HCT116 (cell line): ENCODE measurements around the gene GRK5. TPM values are rescaled to one million over a fixed set of nuclear protein-coding genes. Genes with fewer than 3 reads are reported as not detected.

Source experiments
- ATAC-seq: fragments of 200-7000 bp; cut with Tn5 transposase; 2 replicates; pipeline ENCODE4 v1.9.1; 2020; ENCODE audit warnings: mild to moderate bottlenecking, moderate library complexity
- BruUV-seq: library from RNA; stranded (reverse); fragments of 400-500 nt; replicated peaks from 2 replicates; lab custom pipeline; 2021; lab: Mats Ljungman, UMichigan
- CTCF ChIA-PET: fragments of 300-600 bp; sonication (Branson Sonifier 250); formaldehyde crosslinking; loops from one replicate; lab custom pipeline; 2021; ENCODE audit warnings: antibody characterized with exemption; lab: Charles Lee
- POLR2A ChIA-PET: fragments of 300-600, 350-600 bp; sonication (Branson Sonifier 250); formaldehyde crosslinking; loops from one replicate; lab custom pipeline; 2021; ENCODE audit warnings: antibody characterized with exemption; lab: Charles Lee
- RAD21 ChIA-PET, 2 experiments: fragments of 300-600 bp; sonication (Branson Sonifier 250); formaldehyde crosslinking; loops; one replicate each; lab custom pipeline; 2023; ENCODE audit warnings: low total read pairs in 2 of 2; ENCODE audit not compliant: uncharacterized antibody in 2 of 2, unreplicated experiment in 2 of 2, low non-redundant PET in 1 of 2; lab: Charles Lee
- DNase-seq: peaks from one replicate; pipeline ENCODE4 v3.0.0-alpha.2; 2010; ENCODE audit warnings: low read depth, low spot score
- H2AFZ ChIP-seq: fragments of 200-600 bp; shearing (Covaris generic), sonication (generic); 2 replicates; pipeline ENCODE4 v1.6.1; 2017; ENCODE audit warnings: low read depth, mixed run types, mixed read lengths, antibody characterized with exemption, low read length; ENCODE audit not compliant: poor library complexity, severe bottlenecking
- H3K27ac ChIP-seq: 2 replicates; pipeline ENCODE4 v1.5.1; 2012; ENCODE audit warnings: low read depth, low read length
- H3K27me3 ChIP-seq: fragments of 200-600 bp; sonication (generic); 2 replicates; pipeline ENCODE4 v1.6.1; 2016; ENCODE audit warnings: mixed run types, low read length, mixed read lengths; ENCODE audit not compliant: insufficient read depth
- H3K36me3 ChIP-seq, 2 experiments: fragments of 200-500 bp in 1 of 2; fragments of 200-600 bp in 1 of 2; sonication (Bioruptor generic) in 1 of 2; sonication (generic) in 1 of 2; 2 replicates each; pipeline versions ENCODE4 v1.5.1 to v1.6.1; 2014 to 2016; ENCODE audit warnings: low read length in 2 of 2, inconsistent platforms in 1 of 2, mixed read lengths in 1 of 2, mixed run types in 1 of 2; ENCODE audit not compliant: insufficient read depth in 2 of 2, control insufficient read depth in 1 of 2
- H3K4me1 ChIP-seq, 2 experiments: fragments of 200-600 bp in 1 of 2; sonication (generic) in 1 of 2; 2 replicates each; pipeline versions ENCODE4 v1.5.1 to v1.6.1; 2012 to 2017; ENCODE audit warnings: low read length in 2 of 2, inconsistent platforms in 1 of 2, mild to moderate bottlenecking in 1 of 2, mixed read lengths in 1 of 2, mixed run types in 1 of 2, moderate library complexity in 1 of 2; ENCODE audit not compliant: insufficient read depth in 2 of 2, control insufficient read depth in 1 of 2
- H3K4me2 ChIP-seq: fragments of 200-600 bp; sonication (generic); 2 replicates; pipeline ENCODE4 v1.6.1; 2017; ENCODE audit warnings: mixed run types, low read length, mixed read lengths
- H3K4me3 ChIP-seq, 2 experiments: fragments of 200-600 bp in 1 of 2; sonication (generic) in 1 of 2; replicated peaks in 1 of 2; 2 replicates each; pipeline ENCODE4 v1.5.1; 2011 to 2016; ENCODE audit warnings: low read length in 2 of 2, control low read depth in 1 of 2, low read depth in 1 of 2, mild to moderate bottlenecking in 1 of 2, mixed read lengths in 1 of 2, mixed run types in 1 of 2
- H3K79me2 ChIP-seq: fragments of 200-600 bp; sonication (generic); 2 replicates; pipeline ENCODE4 v1.6.1; 2017; ENCODE audit warnings: mild to moderate bottlenecking, mixed run types, low read length, moderate library complexity, mixed read lengths; ENCODE audit not compliant: insufficient read depth
- H3K9ac ChIP-seq: fragments of 200-600 bp; sonication (generic); 2 replicates; pipeline ENCODE4 v1.6.1; 2016; ENCODE audit warnings: low read length, mixed read lengths
- H3K9me2 ChIP-seq: fragments of 200-600 bp; sonication (generic), shearing (Covaris generic); 2 replicates; pipeline ENCODE4 v1.6.1; 2017; ENCODE audit warnings: mixed run types, mild to moderate bottlenecking, moderate library complexity; ENCODE audit not compliant: insufficient read depth
- H3K9me3 ChIP-seq, 2 experiments: fragments of 200-500 bp in 1 of 2; fragments of 200-600 bp in 1 of 2; sonication (Bioruptor generic) in 1 of 2; sonication (generic) in 1 of 2; 2 replicates each; pipeline ENCODE4 v1.6.1; 2014 to 2017; ENCODE audit warnings: low read length in 2 of 2, mixed read lengths in 2 of 2, inconsistent platforms in 1 of 2, low read depth in 1 of 2, mild to moderate bottlenecking in 1 of 2, mixed run types in 1 of 2, moderate library complexity in 1 of 2; ENCODE audit not compliant: control insufficient read depth in 1 of 2, insufficient read depth in 1 of 2
- H4K20me1 ChIP-seq: fragments of 200-600 bp; sonication (generic), shearing (Covaris generic); 2 replicates; pipeline ENCODE4 v1.6.1; 2017; ENCODE audit warnings: mixed run types, mild to moderate bottlenecking, moderate library complexity; ENCODE audit not compliant: insufficient read depth
- CBX3 ChIP-seq: IDR thresholded peaks from 2 replicates; pipeline ENCODE4 v1.6.1; 2012; ENCODE audit warnings: low read depth
- EGR1 ChIP-seq: IDR thresholded peaks from 2 replicates; pipeline ENCODE4 v1.6.1; 2012; ENCODE audit warnings: low read depth
- EZH2 ChIP-seq: fragments of 200-600 bp; sonication (generic); IDR thresholded peaks from 2 replicates; pipeline ENCODE4 v1.6.1; 2017; ENCODE audit warnings: antibody characterized with exemption, mixed run types
- EZH2phosphoT487 ChIP-seq: fragments of 200-600 bp; IDR thresholded peaks from 2 replicates; pipeline ENCODE4 v1.6.1; 2018; ENCODE audit warnings: antibody characterized with exemption, borderline replicate concordance
- POLR2A ChIP-seq: IDR thresholded peaks from 2 replicates; pipeline ENCODE4 v1.7.0; 2011; ENCODE audit warnings: borderline replicate concordance; ENCODE audit not compliant: insufficient read depth, insufficient read length; ENCODE audit errors: extremely low read depth
- RAD21 ChIP-seq: IDR thresholded peaks from 2 replicates; pipeline ENCODE4 v1.6.1; 2012; ENCODE audit warnings: low read depth, mild to moderate bottlenecking
- SIN3A ChIP-seq: IDR thresholded peaks from 2 replicates; pipeline ENCODE4 v1.6.1; 2012; ENCODE audit warnings: low read depth
- SP1 ChIP-seq: IDR thresholded peaks from 2 replicates; pipeline ENCODE4 v1.6.1; 2012; ENCODE audit warnings: low read depth
- SRF ChIP-seq: IDR thresholded peaks from 2 replicates; pipeline ENCODE4 v1.6.1; 2012; ENCODE audit warnings: low read depth
- TCF7L2 ChIP-seq: IDR thresholded peaks from 2 replicates; pipeline ENCODE4 v1.7.0; 2011; ENCODE audit warnings: borderline replicate concordance, inconsistent platforms; ENCODE audit not compliant: insufficient read depth, insufficient read length; ENCODE audit errors: extremely low read depth
- YY1 ChIP-seq: IDR thresholded peaks from 2 replicates; pipeline ENCODE4 v1.6.1; 2011; ENCODE audit warnings: low read length, low read depth, moderate library complexity, mild to moderate bottlenecking; ENCODE audit not compliant: insufficient replicate concordance; ENCODE audit errors: extremely low read depth
- ZFX ChIP-seq: fragments of 450-650 bp; IDR thresholded peaks from 2 replicates; pipeline ENCODE4 v1.6.1; 2017
- intact Hi-C: fragments of 100-400 bp; cut with micrococcal nuclease; formaldehyde crosslinking; loops from 2 replicates; pipeline ENCODE4 v1.10.0; 2022
- total RNA-seq: library from RNA; stranded (reverse); gene quantifications from one replicate; pipeline ENCODE4 v1.2.1, GENCODE V29; 2021; ENCODE audit not compliant: unreplicated experiment
- TF ChIP-seq, protein P1 (sequence below): IDR thresholded peaks from 2 replicates; pipeline ENCODE4 v1.6.1; 2012
- TF ChIP-seq, protein P2 (sequence below): IDR thresholded peaks from 2 replicates; pipeline ENCODE4 v1.6.1; 2011; ENCODE audit warnings: mild to moderate bottlenecking, low read length, moderate library complexity; ENCODE audit not compliant: insufficient replicate concordance; ENCODE audit errors: extremely low read depth
- TF ChIP-seq, protein P3 (sequence below), 3 experiments: fragments of 200-600 bp in 1 of 3; sonication (generic) in 1 of 3; IDR thresholded peaks in 2 of 3; conservative IDR thresholded peaks in 1 of 3; 2 replicates each; pipeline ENCODE4 v1.5.1; 2012 to 2017; ENCODE audit warnings: low read depth in 2 of 3, low read length in 2 of 3, antibody characterized with exemption in 1 of 3, borderline replicate concordance in 1 of 3, control low read depth in 1 of 3, mild to moderate bottlenecking in 1 of 3, mixed read lengths in 1 of 3, mixed run types in 1 of 3, moderate library complexity in 1 of 3; ENCODE audit not compliant: insufficient read depth in 1 of 3
- TF ChIP-seq, protein P4 (sequence below): IDR thresholded peaks from 2 replicates; pipeline ENCODE4 v1.6.1; 2012

GRK5 gene
- total RNA-seq, 1 experiment from 2014 or later = 7.3 TPM

DNA sequence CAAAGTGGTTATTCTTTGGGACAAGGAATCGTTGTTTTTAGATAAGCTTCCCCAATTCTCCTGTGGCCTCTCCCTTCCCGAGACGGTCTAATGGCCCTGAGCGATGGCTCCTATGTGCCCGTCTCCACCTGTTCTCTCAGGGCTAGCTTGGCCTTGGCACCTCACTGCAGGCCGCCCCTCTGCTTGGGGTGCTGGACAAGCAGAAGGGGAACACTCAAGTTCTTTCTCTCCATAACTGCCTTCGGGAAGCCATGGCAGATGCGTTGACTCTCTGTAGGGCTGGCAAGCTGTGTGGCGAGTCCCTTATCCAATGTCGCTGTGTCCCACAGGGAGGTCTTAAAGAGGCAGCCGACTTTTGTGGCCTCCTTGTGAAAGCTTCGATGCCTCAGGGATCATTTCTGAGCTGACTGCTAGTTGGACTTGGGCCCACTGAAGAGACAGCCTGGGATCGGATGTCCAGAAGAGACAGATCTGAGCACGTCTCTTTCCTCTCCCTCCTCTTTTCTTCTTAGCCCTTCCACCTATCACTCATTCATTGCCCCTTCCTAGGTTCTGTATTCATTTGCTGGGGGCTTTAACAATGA, 70.8 kb downstream of the GRK5 start:
- H4K20me1 ChIP-seq = no peaks in the 10 kb centered on the region
- ChIA-PET RAD21 (no interaction called here), CTCF (no interaction called here), POLR2A (no interaction called here)
- H3K9me3 ChIP-seq = no peaks in the 10 kb centered on the region
- DNase-seq = no peak
- H3K27me3 ChIP-seq = no peaks in the 10 kb centered on the region
- no peak overlapping the region for H3K9ac ChIP-seq
- H3K4me1 ChIP-seq = peaks cover 15 to 31% of the 10 kb centered on the region in 2 experiments
- H2AFZ ChIP-seq = no peak overlapping the region
- H3K36me3 ChIP-seq = no peaks in the 10 kb centered on the region
- H3K4me3 ChIP-seq = no peak overlapping the region
- no peak overlapping the region for H3K27ac ChIP-seq
- H3K4me2 ChIP-seq = no peak overlapping the region
- BruUV-seq = no TSS peak
- intact Hi-C loops = no loop called here
- ATAC-seq = no peak
- TF ChIP-seq EZH2phosphoT487 = no peak
- TF ChIP-seq POLR2A = no peak
- TF ChIP-seq, protein P1, sequence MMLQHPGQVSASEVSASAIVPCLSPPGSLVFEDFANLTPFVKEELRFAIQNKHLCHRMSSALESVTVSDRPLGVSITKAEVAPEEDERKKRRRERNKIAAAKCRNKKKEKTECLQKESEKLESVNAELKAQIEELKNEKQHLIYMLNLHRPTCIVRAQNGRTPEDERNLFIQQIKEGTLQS = no peak
- no peak for TF ChIP-seq RAD21
- TF ChIP-seq TCF7L2 = no peak
- TF ChIP-seq SRF = no peak
- no peak for TF ChIP-seq EGR1
- TF ChIP-seq, protein P2, sequence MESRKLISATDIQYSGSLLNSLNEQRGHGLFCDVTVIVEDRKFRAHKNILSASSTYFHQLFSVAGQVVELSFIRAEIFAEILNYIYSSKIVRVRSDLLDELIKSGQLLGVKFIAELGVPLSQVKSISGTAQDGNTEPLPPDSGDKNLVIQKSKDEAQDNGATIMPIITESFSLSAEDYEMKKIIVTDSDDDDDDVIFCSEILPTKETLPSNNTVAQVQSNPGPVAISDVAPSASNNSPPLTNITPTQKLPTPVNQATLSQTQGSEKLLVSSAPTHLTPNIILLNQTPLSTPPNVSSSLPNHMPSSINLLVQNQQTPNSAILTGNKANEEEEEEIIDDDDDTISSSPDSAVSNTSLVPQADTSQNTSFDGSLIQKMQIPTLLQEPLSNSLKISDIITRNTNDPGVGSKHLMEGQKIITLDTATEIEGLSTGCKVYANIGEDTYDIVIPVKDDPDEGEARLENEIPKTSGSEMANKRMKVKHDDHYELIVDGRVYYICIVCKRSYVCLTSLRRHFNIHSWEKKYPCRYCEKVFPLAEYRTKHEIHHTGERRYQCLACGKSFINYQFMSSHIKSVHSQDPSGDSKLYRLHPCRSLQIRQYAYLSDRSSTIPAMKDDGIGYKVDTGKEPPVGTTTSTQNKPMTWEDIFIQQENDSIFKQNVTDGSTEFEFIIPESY = no peak
- TF ChIP-seq CBX3 = no peak
- TF ChIP-seq, protein P3, sequence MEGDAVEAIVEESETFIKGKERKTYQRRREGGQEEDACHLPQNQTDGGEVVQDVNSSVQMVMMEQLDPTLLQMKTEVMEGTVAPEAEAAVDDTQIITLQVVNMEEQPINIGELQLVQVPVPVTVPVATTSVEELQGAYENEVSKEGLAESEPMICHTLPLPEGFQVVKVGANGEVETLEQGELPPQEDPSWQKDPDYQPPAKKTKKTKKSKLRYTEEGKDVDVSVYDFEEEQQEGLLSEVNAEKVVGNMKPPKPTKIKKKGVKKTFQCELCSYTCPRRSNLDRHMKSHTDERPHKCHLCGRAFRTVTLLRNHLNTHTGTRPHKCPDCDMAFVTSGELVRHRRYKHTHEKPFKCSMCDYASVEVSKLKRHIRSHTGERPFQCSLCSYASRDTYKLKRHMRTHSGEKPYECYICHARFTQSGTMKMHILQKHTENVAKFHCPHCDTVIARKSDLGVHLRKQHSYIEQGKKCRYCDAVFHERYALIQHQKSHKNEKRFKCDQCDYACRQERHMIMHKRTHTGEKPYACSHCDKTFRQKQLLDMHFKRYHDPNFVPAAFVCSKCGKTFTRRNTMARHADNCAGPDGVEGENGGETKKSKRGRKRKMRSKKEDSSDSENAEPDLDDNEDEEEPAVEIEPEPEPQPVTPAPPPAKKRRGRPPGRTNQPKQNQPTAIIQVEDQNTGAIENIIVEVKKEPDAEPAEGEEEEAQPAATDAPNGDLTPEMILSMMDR (IDR thresholded peaks at IDR 0.05 in 2 of 3, conservative IDR thresholded peaks at IDR 0.05 in 1 of 3; ENCODE audit: borderline replicate concordance in 1 of 3, insufficient read depth in 1 of 3, low read depth in 2 of 3, low read length in 2 of 3) = no peak
- TF ChIP-seq SP1 = no peak
- TF ChIP-seq, protein P4, sequence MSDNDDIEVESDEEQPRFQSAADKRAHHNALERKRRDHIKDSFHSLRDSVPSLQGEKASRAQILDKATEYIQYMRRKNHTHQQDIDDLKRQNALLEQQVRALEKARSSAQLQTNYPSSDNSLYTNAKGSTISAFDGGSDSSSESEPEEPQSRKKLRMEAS = no peak
- TF ChIP-seq YY1 = no peak
- TF ChIP-seq EZH2 = no peak
- TF ChIP-seq SIN3A = no peak
- TF ChIP-seq ZFX = no peak
- H3K79me2 ChIP-seq = no peaks in the 10 kb centered on the region
- H3K9me2 ChIP-seq = no peaks in the 10 kb centered on the region
